Activated T-helper 9 cell treated with anti-CD3 and anti-CD28 coated beads, Interleukin-2, amount 50 U/mL, for 16 hours (primary cell): ENCODE data around the gene ENDOU.

Source experiments
- DNase-seq: peaks from one replicate; pipeline ENCODE4 v3.0.0-alpha.2; 2020; ENCODE audit warnings: low read depth

ENDOU gene

GRCh38 chr12:47721431-47721973 lies 3.8 kb downstream of the ENDOU start:
- no peak for DNase-seq

GRCh38 chr12:47718531-47718930 lies 6.8 kb downstream of the ENDOU start:
- DNase-seq, result no peak

- peak; percentile 28 for DNase-seq
Measured at GRCh38 chr12:47717443-47718193, 7.7 kb downstream of the ENDOU start.

GRCh38 chr12:47717046-47717442 lies 8.2 kb downstream of the ENDOU start:
- no peak for DNase-seq

GRCh38 chr12:47715877-47716548 lies 9.3 kb downstream of the ENDOU start:
- no peak for DNase-seq

- peak; percentile 65 for DNase-seq
Measured at GRCh38 chr12:47715393-47715876, 9.9 kb downstream of the ENDOU start.

GRCh38 chr12:47714826-47715386 lies 10.4 kb downstream of the ENDOU start:
- DNase-seq, result no peak

GRCh38 chr12:47712171-47712570 lies 13.1 kb downstream of the ENDOU start:
- DNase-seq, result no peak

GRCh38 chr12:47711448-47711847 lies 13.8 kb downstream of the ENDOU start:
- DNase-seq, result no peak

- no peak for DNase-seq
Measured at GRCh38 chr12:47710278-47710677, 15.0 kb downstream of the ENDOU start.

GRCh38 chr12:47709671-47710070 lies 15.6 kb downstream of the ENDOU start:
- no peak for DNase-seq

GRCh38 chr12:47709237-47709636 lies 16.1 kb downstream of the ENDOU start:
- DNase-seq, result no peak

GRCh38 chr12:47707905-47708543 lies 17.3 kb downstream of the ENDOU start:
- DNase-seq, result no peak

GRCh38 chr12:47707355-47707754 lies 17.9 kb downstream of the ENDOU start:
- DNase-seq, result no peak

- DNase-seq, result peak; percentile 97
Measured at GRCh38 chr12:47705566-47706425, 19.5 kb downstream of the ENDOU start, which contains the start of gene RPAP3. Gene RPAP3 (minus strand): TSS chr12:47706030. CDS start chr12:47702840, 3,190 bp downstream.

GRCh38 chr12:47705229-47705565 lies 20.1 kb downstream of the ENDOU start:
- DNase-seq, result no peak

GRCh38 chr12:47704719-47705118 lies 20.6 kb downstream of the ENDOU start:
- no peak for DNase-seq

GRCh38 chr12:47700263-47700662 lies 25.0 kb downstream of the ENDOU start:
- no peak for DNase-seq

- no peak for DNase-seq
Measured at GRCh38 chr12:47698631-47699030, 26.7 kb downstream of the ENDOU start.

GRCh38 chr12:47698055-47698454 lies 27.2 kb downstream of the ENDOU start:
- no peak for DNase-seq

- DNase-seq, result no peak
Measured at GRCh38 chr12:47689215-47689614, 36.1 kb downstream of the ENDOU start.
